ENCODE measurements around the gene RSPO3.
"Not testable (repeated sequence)": the region's sequence is repeated elsewhere in the genome, so short reads cannot be mapped to it uniquely, and the experiment has no call there.

Gene RSPO3, protein sequence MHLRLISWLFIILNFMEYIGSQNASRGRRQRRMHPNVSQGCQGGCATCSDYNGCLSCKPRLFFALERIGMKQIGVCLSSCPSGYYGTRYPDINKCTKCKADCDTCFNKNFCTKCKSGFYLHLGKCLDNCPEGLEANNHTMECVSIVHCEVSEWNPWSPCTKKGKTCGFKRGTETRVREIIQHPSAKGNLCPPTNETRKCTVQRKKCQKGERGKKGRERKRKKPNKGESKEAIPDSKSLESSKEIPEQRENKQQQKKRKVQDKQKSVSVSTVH

GRCh38 chr6:127118298-127119101 lies at the start of gene RSPO3:
Gene RSPO3 (plus strand): TSS chr6:127118671. CDS start chr6:127119193, 522 bp downstream.
- DNase-seq, result peak; percentile 10

DNA sequence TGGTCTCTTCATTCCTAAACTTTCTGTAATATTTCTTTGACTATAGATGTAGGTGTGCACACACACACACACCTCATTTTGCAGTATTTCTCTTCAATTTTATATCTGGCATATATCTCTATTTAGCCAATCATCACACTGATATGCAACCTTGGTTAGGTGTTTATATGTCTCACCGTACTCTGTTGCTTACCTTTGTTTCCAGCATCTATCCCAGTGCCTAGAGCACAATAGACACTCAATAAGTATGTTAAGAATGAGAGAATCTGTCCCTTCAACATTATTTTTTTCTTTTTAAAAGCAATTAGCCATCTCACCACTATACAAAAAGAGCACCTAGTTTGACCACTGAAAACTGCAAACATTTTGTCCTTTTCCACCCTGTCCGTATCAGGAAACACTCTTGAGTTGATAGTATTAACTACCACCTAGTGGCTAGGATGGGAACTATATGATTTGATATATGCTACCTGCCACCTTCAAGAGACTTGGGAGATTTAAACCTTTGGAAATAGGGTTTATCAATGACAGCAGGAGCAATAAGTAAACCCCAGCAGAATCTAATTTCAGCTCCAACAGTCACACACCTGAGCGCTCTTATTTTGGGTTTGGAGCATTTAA lies 48.7 kb upstream of the RSPO3 start:
- no peak for DNase-seq

DNA sequence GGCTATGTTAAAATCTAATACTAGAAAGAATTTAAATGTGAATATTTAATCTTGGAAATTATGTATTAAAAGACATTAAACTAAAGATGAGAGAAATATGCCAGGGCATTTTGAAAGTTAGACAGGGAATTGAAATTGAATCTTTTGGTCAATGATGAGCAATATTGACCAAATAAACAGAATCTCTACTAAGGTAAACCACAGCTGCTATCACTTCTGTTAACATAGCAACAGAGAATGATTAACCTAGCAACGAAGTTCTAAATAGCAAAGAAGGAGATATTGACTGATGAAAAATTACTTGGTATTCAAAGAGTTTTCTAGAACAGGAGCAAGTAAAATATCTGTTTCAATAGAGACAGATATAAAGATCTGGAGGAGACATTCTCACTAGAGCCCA lies 45.2 kb upstream of the RSPO3 start:
- DNase-seq, result no peak

DNA sequence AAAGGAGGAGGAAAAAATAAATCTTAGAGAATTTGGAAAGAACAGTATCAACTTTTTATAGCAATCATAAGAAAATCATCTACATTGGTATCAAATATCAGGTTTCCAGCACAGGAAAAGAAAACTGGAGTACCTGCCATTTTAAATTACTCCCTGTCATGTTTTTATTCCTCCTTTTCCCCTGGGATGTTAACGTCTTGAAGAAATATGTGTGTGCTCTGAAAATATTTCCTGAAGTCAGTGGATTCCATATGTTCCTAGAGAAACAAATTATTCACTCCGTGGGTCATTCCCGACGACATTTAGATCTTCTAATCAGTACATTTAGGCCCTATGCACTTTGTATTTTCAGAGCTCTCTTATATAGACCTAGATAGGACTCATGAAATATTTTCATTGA lies 42.0 kb upstream of the RSPO3 start:
- DNase-seq, result no peak

DNA sequence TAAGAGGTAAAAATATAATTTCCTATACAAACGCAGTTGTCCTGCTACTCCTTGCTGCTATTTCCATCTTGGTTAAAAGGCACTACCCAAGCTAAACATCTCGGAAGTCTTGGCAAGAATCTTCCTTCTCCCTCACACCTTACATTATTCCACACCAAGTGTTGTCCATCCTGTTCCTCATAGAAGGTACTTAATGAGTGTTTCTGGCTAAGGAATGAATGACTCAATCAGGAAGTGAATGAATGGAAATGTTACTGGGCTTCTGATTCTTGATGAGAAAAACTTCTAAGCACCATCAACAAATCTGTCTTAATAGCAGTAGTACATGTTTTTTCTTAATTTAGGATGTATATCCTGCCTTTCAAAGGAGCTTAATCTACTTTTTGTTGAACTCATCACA lies 40.6 kb upstream of the RSPO3 start:
- DNase-seq, result no peak

GRCh38 chr6:127078669-127079068 lies 39.8 kb upstream of the RSPO3 start:
- no peak for DNase-seq

GRCh38 chr6:127079681-127080080 lies 38.8 kb upstream of the RSPO3 start:
- DNase-seq, result no peak

DNA sequence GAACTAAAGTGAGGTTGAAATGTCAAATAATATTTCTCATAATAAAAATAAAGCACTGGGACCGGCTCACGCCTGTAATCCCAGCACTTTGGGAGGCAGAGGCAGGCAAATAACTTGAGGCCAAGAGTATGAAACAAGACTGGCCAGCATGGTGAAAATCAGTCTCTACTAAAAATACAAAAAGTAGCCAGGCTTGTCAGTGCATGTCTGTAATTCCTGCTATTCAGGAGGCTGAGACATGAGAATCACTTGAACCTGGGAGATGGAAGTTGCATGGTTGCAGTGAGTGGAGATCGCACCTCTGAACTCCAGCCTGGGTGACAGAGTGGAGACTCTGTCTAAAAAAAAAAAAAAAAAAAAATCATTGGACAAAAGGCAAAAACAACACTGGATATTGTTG lies 38.4 kb upstream of the RSPO3 start:
- DNase-seq, result no peak

DNA sequence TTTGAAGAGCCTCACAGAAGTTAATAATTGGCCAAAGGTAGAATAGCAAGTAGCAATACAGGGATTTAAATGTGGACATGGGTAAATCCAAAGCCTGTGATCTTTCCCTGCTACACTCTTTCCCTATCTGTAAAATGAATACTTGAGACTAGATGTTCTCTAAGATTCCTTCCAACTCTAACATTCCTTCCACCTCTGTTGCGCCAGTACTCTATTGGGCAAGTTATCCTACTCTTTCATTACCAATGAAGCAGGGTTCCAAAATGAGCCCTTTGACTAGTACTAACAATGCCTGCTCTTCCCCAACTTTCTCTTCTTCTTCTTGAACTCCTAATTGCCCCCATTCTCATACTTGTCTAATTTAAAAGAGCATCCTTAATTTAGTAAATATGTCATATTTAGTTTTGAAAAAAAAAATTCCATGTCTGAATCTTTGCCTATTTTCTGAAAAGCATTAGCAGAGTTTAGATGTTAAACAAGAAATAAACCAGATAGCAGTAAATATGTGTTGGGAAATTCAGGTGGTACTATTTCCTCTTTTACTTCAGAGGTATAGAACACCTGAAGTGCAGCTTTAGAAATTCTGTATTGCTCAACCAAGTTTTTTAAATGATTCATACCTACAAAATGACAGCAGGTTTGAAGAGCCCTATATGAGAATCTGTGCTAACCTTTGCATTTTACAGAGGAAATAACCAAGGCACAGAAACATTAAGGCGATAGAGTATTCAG lies 35.1 kb upstream of the RSPO3 start:
- DNase-seq, result no peak

DNA sequence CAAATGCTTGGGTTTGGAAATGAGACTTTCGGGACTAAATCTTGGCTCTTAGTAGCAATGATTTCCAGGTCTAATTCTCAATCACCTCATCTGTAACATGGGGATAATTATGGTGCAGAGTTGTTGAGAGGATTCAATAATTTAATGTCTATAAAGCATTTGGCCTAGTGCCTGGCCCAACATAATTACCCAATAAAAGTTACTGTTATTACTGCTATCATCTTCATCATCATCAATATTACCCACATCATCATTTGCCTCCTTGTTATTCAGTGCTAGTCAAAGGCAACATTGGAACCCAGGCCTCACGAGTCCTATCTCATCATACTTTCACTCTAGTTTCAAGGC lies 34.5 kb upstream of the RSPO3 start:
- DNase-seq, result no peak

DNA sequence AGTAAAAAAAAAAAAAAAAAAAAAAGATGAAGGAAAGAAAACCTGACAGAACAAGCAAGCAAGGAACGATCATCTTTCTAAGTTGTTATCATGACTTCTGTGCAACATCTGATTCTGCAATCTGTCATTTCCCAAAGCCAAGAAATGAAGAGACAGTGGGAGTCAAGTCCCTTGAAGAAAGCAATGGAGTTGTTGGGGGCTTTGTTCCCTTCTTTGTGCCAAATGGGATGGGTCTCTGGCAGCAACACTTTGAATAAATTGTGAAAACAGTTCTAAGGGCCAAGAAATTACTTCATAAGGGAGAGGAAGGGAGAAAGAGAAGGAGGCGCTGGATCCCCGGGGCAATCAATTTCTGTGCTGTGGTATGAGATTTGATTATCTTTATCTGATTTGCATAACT lies 33.3 kb upstream of the RSPO3 start:
- DNase-seq, result no peak

DNA sequence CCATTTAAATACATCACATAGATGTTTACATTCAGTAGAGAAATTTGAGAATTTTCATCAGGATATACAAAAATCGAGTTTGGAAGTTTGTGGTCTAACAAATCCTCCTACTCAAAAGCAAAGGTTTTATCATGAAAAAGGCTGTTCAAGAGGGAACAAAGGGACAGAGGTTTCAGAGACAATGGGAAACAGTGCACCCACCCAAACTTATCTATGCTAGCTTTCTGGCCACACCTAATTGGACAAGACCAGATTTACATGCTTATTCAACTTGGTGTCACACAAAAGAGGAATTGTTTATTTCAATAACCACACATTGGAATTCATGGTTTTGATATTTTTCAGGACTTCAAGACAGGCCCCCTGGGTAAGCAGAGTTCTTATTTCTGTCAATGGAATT lies 28.4 kb upstream of the RSPO3 start:
- DNase-seq, result no peak

DNA sequence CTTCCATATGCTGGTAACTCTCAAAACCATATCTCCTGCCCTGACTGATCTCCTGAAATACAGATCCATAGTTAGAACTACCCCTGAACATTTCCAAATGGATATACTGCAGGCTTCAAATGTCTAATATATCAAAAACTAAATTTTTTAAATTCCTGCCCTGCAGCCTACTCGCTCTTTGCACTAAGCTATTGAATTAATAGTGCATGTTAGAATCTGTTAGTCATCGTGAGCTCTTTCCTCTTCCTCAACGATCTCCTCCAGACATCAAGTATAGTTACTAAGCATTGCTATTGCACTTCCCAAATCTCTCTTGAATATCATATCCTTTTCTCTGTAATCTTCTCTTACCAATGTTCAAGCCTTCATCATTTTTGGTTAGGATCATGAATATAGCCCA lies 26.0 kb upstream of the RSPO3 start:
- DNase-seq, result no peak

GRCh38 chr6:127094791-127095190 lies 23.7 kb upstream of the RSPO3 start:
- DNase-seq, result no peak

GRCh38 chr6:127096167-127096566 lies 22.3 kb upstream of the RSPO3 start:
- no peak for DNase-seq

GRCh38 chr6:127097442-127097841 lies 21.0 kb upstream of the RSPO3 start:
- DNase-seq, result not testable (repeated sequence)

DNA sequence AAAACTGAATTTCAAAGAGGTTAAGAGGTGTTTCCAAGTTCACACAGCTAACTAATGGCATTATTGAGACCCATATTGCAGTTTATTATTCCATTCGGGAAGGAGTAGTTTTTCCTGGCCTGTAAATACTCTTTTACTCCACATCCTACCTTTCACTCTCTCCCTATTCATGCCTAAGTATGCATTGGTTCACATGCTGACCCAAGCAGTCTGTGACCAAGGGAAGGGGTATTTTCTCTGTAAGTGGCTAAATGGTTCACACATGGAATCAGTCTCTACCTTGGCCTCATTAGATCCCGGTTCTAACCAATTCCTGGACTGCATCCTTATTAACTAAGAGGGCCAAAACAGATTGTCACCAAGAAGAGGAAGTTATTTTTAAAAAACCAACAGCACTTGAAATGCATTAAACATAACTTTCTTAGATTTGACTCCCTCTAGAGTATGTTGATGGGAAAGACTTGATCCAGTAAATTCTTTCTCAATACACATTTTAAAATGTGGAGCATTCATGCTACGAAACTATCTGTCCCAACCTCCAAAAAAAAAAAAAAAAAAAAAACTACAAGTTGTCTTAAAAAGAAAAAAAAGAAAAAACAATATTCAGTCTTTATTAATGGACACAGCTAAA lies 17.8 kb upstream of the RSPO3 start:
- DNase-seq, result no peak

- DNase-seq, result no peak
These were observed 16.2 kb upstream of the RSPO3 start for GRCh38 chr6:127102299-127102698.

DNA sequence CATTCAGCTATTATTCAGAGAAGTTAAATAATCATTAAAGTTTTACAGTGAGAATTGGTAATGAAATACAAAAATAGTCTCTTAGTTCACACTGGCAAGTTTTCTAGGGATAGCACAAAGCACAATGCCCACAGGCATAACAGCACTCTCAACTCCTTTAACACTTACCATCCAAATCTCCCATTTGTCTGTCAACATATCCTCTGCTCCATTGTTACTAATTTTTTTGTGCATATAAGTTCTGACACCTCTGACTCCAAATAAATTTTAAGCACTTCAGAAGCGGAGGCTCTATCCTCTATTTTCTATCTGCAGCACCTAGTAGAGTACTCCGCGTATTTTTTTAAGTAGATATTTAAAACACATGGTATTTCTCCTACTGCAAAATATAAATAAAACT lies 15.6 kb upstream of the RSPO3 start:
- no peak for DNase-seq

DNA sequence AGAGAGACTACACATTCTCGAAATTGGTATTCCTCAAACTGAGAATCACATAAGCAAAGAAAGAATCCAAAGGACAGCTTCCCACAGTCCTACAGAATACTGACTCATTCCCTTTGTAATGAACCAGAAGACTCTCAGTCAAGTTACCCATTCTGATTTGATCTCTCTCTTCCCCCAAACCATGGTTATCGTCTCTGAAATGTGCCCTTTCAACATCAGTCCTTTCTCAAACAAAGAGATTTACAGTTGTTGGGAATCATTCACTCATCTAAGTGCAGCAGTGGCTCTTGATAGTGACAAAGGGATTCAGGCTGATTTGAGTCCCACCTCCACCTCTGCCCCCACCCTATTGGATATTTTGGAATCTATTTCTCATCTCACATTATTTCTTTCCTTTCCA lies 15.0 kb upstream of the RSPO3 start:
- DNase-seq, result no peak

DNA sequence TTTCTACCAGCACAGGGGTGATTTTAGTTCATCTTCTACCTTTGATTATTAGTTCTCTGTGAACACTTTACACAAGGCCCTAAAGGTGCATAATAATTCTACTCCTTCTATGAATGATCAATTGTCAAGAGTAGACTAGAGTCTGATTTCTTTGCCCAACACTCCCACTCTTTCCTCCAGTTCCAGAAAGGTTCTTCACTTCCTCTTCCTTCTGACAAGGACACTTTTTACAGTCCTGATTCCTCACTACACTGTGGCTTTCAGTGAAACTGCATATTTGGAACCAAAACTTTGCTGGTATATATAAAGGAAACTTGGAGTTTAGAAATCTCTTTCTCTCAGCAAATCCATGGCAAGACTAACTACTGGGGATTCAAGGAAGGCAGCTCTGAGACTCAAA lies 10.6 kb upstream of the RSPO3 start:
- no peak for DNase-seq

GRCh38 chr6:127110712-127111111 lies 7.8 kb upstream of the RSPO3 start:
- DNase-seq, result no peak

GRCh38 chr6:127111526-127111925 lies 6.9 kb upstream of the RSPO3 start:
- no peak for DNase-seq
